Ectodermal cell (in vitro differentiated cells): ENCODE measurements around the gene PDK3. TPM values are rescaled to one million over a fixed set of nuclear protein-coding genes. Genes with fewer than 3 reads are reported as not detected.

Experiments used
- H3K27ac ChIP-seq: 2 replicates; pipeline ENCODE4 v1.7.0; 2013; ENCODE audit warnings: mild to moderate bottlenecking, low read depth, low read length; ENCODE audit not compliant: insufficient read depth, poor library complexity, severe bottlenecking
- H3K27me3 ChIP-seq: 2 replicates; pipeline ENCODE4 v1.7.0; 2013; ENCODE audit warnings: mild to moderate bottlenecking, low read length; ENCODE audit not compliant: insufficient read depth, control insufficient read depth, poor library complexity, severe bottlenecking
- H3K36me3 ChIP-seq: one replicate; pipeline ENCODE4 v1.7.0; 2013; ENCODE audit warnings: low read length; ENCODE audit not compliant: control insufficient read depth, insufficient read depth
- H3K4me1 ChIP-seq: one replicate; pipeline ENCODE4 v1.7.0; 2013; ENCODE audit warnings: low read length; ENCODE audit not compliant: control insufficient read depth, insufficient read depth
- H3K4me3 ChIP-seq: 2 replicates; pipeline ENCODE4 v1.7.0; 2013; ENCODE audit warnings: low read depth, low read length, control low read depth; ENCODE audit not compliant: insufficient read depth
- H3K9me3 ChIP-seq: 2 replicates; pipeline ENCODE4 v1.7.0; 2013; ENCODE audit warnings: mild to moderate bottlenecking, low read length, moderate library complexity; ENCODE audit not compliant: control insufficient read depth
- WGBS, 2 experiments: methylation state at CpG; one replicate each; pipeline ENCODE4 v1.1.7; 2013; ENCODE audit warnings: missing lambda C conversion rate in 2 of 2; 5-methylcytosine and 5-hydroxymethylcytosine counted together
- polyA plus RNA-seq, 4 experiments: library from polyadenylated mRNA; stranded (reverse); fragments of 50-300 nt; gene quantifications; one replicate each; pipeline ENCODE4 v1.2.3, GENCODE V29; 2013

The PDK3 gene
- polyA plus RNA-seq (2013, experiment 1 of 4) = 12.1 TPM
- 12.2 TPM for polyA plus RNA-seq (2013, experiment 2 of 4)
- polyA plus RNA-seq (2013, experiment 3 of 4) = 8.5 TPM
- 9.4 TPM for polyA plus RNA-seq (2013, experiment 4 of 4)

- Histone ChIP-seq H3K27ac (no peak within 1 kb of the TSS), H3K27me3 (no peaks in the 10 kb centered on the region), H3K4me3 (peak within 1 kb of the TSS; percentile 58), H3K9me3 (no peaks in the 10 kb centered on the region), H3K4me1 (no peaks in the 10 kb centered on the region), H3K36me3 (no peaks in the 10 kb centered on the region)
- 0% methylated on average over 83 of the region's 83 CpGs for WGBS, 2 experiments
Measured at GRCh38 chrX:24464836-24465531, at the start of gene PDK3. PDK3 (plus strand) TSS chrX:24465286; CDS start chrX:24465456, 170 bp downstream.

- Histone ChIP-seq H3K27ac (no peak overlapping the region), H3K4me1 (no peaks in the 10 kb centered on the region), H3K27me3 (no peaks in the 10 kb centered on the region), H3K4me3 (no peak overlapping the region), H3K36me3 (no peaks in the 10 kb centered on the region), H3K9me3 (no peaks in the 10 kb centered on the region)
- 89 to 97% methylated on average over 5 of the region's 5 CpGs for WGBS, 2 experiments
Measured at GRCh38 chrX:24415921-24416320, 49.2 kb upstream of the PDK3 start.

- Histone ChIP-seq H3K27ac (no peak overlapping the region), H3K9me3 (no peaks in the 10 kb centered on the region), H3K4me1 (no peaks in the 10 kb centered on the region), H3K27me3 (no peaks in the 10 kb centered on the region), H3K4me3 (no peak overlapping the region), H3K36me3 (no peaks in the 10 kb centered on the region)
- WGBS, 2 experiments = 96% methylated on average over 2 of the region's 2 CpGs
Measured at GRCh38 chrX:24423960-24424359, 41.1 kb upstream of the PDK3 start.

GRCh38 chrX:24424948-24425347 is 40.1 kb upstream of the PDK3 start:
- 95 to 99% methylated on average over 7 of the region's 8 CpGs for WGBS, 2 experiments
- no peak overlapping the region for H3K27ac ChIP-seq
- H3K4me3 ChIP-seq = no peak overlapping the region
- no peaks in the 10 kb centered on the region for H3K27me3 ChIP-seq
- no peaks in the 10 kb centered on the region for H3K36me3 ChIP-seq
- no peaks in the 10 kb centered on the region for H3K9me3 ChIP-seq
- no peaks in the 10 kb centered on the region for H3K4me1 ChIP-seq

GRCh38 chrX:24425806-24426205 is 39.3 kb upstream of the PDK3 start:
- Histone ChIP-seq H3K36me3 (no peaks in the 10 kb centered on the region), H3K4me3 (no peak overlapping the region), H3K9me3 (no peaks in the 10 kb centered on the region), H3K27me3 (no peaks in the 10 kb centered on the region), H3K4me1 (no peaks in the 10 kb centered on the region), H3K27ac (no peak overlapping the region)
- WGBS, 2 experiments = 26 to 29% methylated on average over 1 of the region's 2 CpGs

DNA sequence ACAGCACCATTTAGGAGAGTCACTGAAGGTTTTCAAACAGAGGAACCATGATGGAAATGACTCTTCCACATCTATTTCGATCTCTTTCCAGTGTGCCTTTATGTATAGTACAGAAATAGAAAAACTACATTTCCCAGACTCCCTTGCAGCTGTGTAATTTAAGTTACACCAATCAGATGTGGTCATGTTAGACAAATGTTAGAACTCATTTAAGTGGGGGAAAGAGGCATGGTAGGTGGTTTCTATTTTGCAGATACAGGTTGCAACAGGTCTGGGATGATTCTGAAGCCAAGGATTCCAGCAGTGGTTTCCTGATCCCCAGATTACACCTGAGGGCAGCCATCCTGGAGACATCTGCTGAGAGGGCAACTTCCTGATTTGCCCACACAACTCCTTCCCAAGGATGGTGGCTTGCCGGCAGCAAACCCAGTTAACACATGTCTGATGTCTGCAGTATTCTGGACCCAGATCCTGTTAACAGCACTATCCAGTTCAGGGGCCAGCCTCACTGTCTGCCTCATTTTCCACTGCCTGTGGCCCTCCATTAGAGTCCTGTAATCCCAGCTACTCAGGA is 38.7 kb upstream of the PDK3 start:
- Histone ChIP-seq H3K27ac (no peak overlapping the region), H3K4me1 (no peaks in the 10 kb centered on the region), H3K27me3 (no peaks in the 10 kb centered on the region), H3K36me3 (no peaks in the 10 kb centered on the region), H3K4me3 (no peak overlapping the region), H3K9me3 (no peaks in the 10 kb centered on the region)
- 83 to 89% methylated on average over 1 of the region's 2 CpGs for WGBS, 2 experiments

DNA sequence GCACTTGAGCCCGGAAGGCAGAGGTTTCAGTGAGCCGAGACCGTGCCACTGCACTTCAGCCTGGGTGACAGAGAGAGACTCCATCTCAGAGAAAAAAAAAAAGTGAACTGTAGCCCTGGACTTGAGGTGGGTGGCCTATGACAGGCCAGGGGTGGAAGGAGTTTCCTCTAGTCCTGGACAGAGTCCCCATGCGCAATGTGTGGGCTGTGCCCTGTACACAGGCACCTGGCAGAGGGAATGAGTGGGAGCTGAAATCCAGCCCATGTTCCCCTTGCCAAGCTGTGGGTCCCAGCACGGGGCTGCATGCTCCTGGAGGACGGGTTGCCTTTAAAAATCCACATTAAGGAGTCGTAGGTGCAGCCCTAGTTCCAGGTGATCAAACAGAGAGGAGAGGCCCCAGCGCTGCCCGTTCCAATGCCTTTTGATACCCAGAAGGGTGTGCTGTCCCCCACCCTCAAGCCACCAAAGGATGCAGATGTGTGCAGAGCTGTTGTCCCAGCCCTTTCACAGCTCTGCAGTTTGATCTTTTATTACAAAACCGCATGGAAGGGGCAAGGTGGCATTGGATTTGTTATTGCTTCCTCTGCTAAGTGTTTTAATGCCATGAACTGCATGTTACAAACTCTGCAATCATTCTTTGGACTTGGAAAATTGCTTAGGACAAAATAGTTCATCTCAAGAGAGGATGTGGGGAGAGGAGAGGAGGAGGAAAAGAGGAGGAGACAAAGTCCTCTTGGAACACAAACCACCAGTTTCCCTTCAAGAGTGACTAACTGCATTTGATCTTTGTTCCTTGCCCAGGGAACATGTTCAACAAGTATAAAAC is 38.0 kb upstream of the PDK3 start:
- Histone ChIP-seq H3K9me3 (no peaks in the 10 kb centered on the region), H3K4me1 (no peaks in the 10 kb centered on the region), H3K27ac (no peak overlapping the region), H3K36me3 (no peaks in the 10 kb centered on the region), H3K4me3 (no peak overlapping the region), H3K27me3 (no peaks in the 10 kb centered on the region)
- WGBS, 2 experiments = 92 to 95% methylated on average over 10 of the region's 10 CpGs

DNA sequence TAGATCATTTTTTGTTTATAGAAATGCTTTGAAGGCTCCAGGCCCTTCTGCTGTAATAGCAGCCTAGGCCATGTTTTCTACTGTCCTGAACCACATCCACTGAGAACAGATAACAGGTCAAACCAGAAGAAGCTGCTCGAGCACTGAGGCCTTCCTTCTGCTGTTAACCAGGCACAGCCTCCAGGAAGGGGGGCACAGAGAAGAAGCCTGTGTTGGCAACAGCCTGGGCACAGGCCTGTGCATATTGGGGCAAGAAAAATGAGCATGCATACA is 37.4 kb upstream of the PDK3 start:
- no peak overlapping the region for H3K27ac ChIP-seq
- WGBS, 2 experiments = 87 to 100% methylated on average over 1 of the region's 1 CpG
- no peak overlapping the region for H3K4me3 ChIP-seq
- no peaks in the 10 kb centered on the region for H3K27me3 ChIP-seq
- no peaks in the 10 kb centered on the region for H3K36me3 ChIP-seq
- no peaks in the 10 kb centered on the region for H3K9me3 ChIP-seq
- no peaks in the 10 kb centered on the region for H3K4me1 ChIP-seq

DNA sequence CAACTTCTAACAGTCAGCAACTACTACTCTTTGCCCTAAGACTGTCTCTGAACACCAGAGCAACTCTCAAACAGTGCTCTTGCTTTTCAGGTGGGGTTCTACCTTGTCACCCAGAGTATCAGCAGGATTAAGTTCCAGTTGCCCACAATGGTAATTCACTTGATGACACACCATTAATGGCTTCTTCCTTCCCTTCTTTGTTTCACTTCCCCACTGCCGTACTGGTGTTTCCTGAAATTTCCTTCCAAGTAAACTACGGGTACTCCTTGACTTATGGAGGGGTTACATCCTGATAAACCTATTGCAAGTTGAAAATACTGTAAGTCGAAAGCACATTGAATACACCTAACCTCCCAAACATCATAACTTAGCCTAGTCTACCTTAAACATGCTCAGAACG is 36.6 kb upstream of the PDK3 start:
- WGBS, 2 experiments = 89 to 100% methylated on average over 1 to 3 of the region's 4 CpGs
- no peaks in the 10 kb centered on the region for H3K36me3 ChIP-seq
- no peak overlapping the region for H3K27ac ChIP-seq

DNA sequence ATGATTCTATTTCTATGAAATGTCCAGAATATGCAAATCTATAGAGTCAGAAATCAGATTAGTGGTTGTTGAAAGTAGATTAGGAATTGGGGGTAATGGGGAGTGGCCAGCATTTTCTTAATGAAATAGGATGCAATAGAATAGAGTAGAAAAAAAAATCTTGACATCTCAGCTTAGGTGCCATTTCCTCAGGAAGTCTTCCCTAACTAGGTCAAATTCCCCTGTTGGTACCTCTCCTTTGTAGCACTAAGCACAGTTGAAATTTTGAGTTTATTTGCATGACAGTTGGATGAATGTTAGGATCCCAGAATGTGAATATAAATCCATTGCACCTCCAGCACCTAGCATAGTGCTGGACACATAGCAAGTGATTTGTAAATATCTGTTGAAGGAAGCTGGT is 30.0 kb upstream of the PDK3 start:
- H3K4me3 ChIP-seq = no peak overlapping the region
- no peaks in the 10 kb centered on the region for H3K36me3 ChIP-seq
- H3K27me3 ChIP-seq = no peaks in the 10 kb centered on the region
- H3K9me3 ChIP-seq = no peaks in the 10 kb centered on the region
- no peak overlapping the region for H3K27ac ChIP-seq
- H3K4me1 ChIP-seq = no peaks in the 10 kb centered on the region

More for the DNA sequence above, 36.6 kb upstream of the PDK3 start:
- Histone ChIP-seq H3K9me3 (no peaks in the 10 kb centered on the region), H3K4me3 (no peak overlapping the region), H3K4me1 (no peaks in the 10 kb centered on the region), H3K27me3 (no peaks in the 10 kb centered on the region)
